ENCODE data around the gene PKD2L2.
A peak's percentile ranks its signal among the peaks of the same experiment; 100 is the strongest.
"Not testable (repeated sequence)": the region's sequence is repeated elsewhere in the genome, so short reads cannot be mapped to it uniquely, and the experiment has no call there.

Gene PKD2L2

DNA sequence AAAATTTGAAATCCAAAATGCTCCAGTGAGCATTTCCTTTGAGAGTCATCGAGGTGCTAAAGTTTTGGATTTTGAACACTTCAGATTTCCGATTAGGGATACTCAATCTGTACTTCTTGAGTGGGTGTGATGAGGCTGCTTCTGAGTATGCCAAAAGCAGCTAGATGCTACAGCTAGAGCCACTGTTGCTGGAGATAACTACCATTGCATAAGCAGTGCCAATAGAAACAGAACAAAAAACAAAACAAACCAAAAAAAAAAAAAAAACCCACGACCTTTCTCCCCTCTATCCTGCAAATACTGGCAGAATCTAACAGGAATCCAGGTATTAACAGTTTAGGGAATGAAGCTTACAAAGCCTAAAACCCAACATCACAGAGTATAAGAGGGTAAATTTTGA is 43.5 kb downstream of the PKD2L2 start:
- peaks cover 25% of the 10 kb centered on the region for H3K36me3 ChIP-seq (ENCODE audit: control insufficient read depth, insufficient read depth, low read length, severe bottlenecking)
- H3K27me3 ChIP-seq (replicated peaks; ENCODE audit: control insufficient read depth, insufficient read depth, low read length) = no peaks in the 10 kb centered on the region
- DNase-seq (ENCODE audit: low read depth) = no peak
- H3K9ac ChIP-seq (ENCODE audit: low read length) = no peak overlapping the region
- H3K9me3 ChIP-seq (ENCODE audit: control insufficient read depth, low read length) = no peaks in the 10 kb centered on the region
- no peak overlapping the region for H3K4me3 ChIP-seq (ENCODE audit: low read length)
- peaks cover 13% of the 10 kb centered on the region for H3K4me1 ChIP-seq (ENCODE audit: control insufficient read depth, insufficient read depth, low read length)

- DNase-seq (ENCODE audit: low read depth) = peak; percentile 14
- no peak overlapping the region for H3K4me3 ChIP-seq (ENCODE audit: low read length)
- H3K36me3 ChIP-seq (ENCODE audit: control insufficient read depth, insufficient read depth, low read length, severe bottlenecking) = peaks cover 25% of the 10 kb centered on the region
These were observed 44.2 kb downstream of the PKD2L2 start for GRCh38 chr5:137933491-137933911.

GRCh38 chr5:137935190-137935589 is 45.9 kb downstream of the PKD2L2 start:
- no peak overlapping the region for H3K4me3 ChIP-seq (ENCODE audit: low read length)
- H3K9me3 ChIP-seq (ENCODE audit: control insufficient read depth, low read length) = no peaks in the 10 kb centered on the region
- peaks cover 39% of the 10 kb centered on the region for H3K36me3 ChIP-seq (ENCODE audit: control insufficient read depth, insufficient read depth, low read length, severe bottlenecking)
- DNase-seq (ENCODE audit: low read depth) = no peak
- H3K9ac ChIP-seq (ENCODE audit: low read length) = no peak overlapping the region
- H3K27me3 ChIP-seq (replicated peaks; ENCODE audit: control insufficient read depth, insufficient read depth, low read length) = no peaks in the 10 kb centered on the region
- peaks cover 13% of the 10 kb centered on the region for H3K4me1 ChIP-seq (ENCODE audit: control insufficient read depth, insufficient read depth, low read length)

More at GRCh38 chr5:137933491-137933911, 44.2 kb downstream of the PKD2L2 start:
- Histone ChIP-seq H3K9me3 (ENCODE audit: control insufficient read depth, low read length) (no peaks in the 10 kb centered on the region), H3K27me3 (replicated peaks; ENCODE audit: control insufficient read depth, insufficient read depth, low read length) (no peaks in the 10 kb centered on the region), H3K4me1 (ENCODE audit: control insufficient read depth, insufficient read depth, low read length) (peaks cover 13% of the 10 kb centered on the region), H3K9ac (ENCODE audit: low read length) (no peak overlapping the region)

DNA sequence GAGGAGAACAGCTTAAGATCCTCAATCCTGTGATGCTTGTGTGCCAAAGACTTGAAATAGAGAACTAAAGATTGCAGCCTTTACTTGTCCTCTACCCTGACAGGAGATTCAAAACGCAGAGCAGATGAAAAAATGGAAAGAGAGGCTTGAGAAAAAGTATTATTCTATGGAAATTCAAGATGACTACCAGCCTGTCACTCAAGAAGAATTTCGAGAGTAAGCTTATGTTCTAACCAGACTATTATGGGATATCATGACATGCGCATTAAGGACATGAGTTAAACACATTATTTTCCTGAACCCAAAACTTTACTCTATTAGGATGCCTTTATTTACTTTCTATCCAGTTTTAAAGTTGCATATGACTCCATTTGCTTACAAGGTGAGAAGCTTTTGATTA is 46.4 kb downstream of the PKD2L2 start:
- H3K4me3 ChIP-seq (ENCODE audit: low read length) = no peak overlapping the region
- H3K4me1 ChIP-seq (ENCODE audit: control insufficient read depth, insufficient read depth, low read length) = peaks cover 13% of the 10 kb centered on the region
- DNase-seq (ENCODE audit: low read depth) = no peak
- H3K27me3 ChIP-seq (replicated peaks; ENCODE audit: control insufficient read depth, insufficient read depth, low read length) = no peaks in the 10 kb centered on the region
- H3K9ac ChIP-seq (ENCODE audit: low read length) = no peak overlapping the region
- no peaks in the 10 kb centered on the region for H3K9me3 ChIP-seq (ENCODE audit: control insufficient read depth, low read length)
- peaks cover 44% of the 10 kb centered on the region for H3K36me3 ChIP-seq (ENCODE audit: control insufficient read depth, insufficient read depth, low read length, severe bottlenecking)

GRCh38 chr5:137937994-137938750 is 48.9 kb downstream of the PKD2L2 start:
- no peak for DNase-seq (ENCODE audit: low read depth)
- Histone ChIP-seq H3K4me3 (ENCODE audit: low read length) (no peak overlapping the region), H3K4me1 (ENCODE audit: control insufficient read depth, insufficient read depth, low read length) (peaks cover 8% of the 10 kb centered on the region), H3K9ac (ENCODE audit: low read length) (no peak overlapping the region), H3K27me3 (replicated peaks; ENCODE audit: control insufficient read depth, insufficient read depth, low read length) (no peaks in the 10 kb centered on the region), H3K9me3 (ENCODE audit: control insufficient read depth, low read length) (no peaks in the 10 kb centered on the region), H3K36me3 (ENCODE audit: control insufficient read depth, insufficient read depth, low read length, severe bottlenecking) (peaks cover 69% of the 10 kb centered on the region)

- Histone ChIP-seq H3K27me3 (replicated peaks; ENCODE audit: control insufficient read depth, insufficient read depth, low read length) (no peaks in the 10 kb centered on the region), H3K36me3 (ENCODE audit: control insufficient read depth, insufficient read depth, low read length, severe bottlenecking) (peaks cover 73% of the 10 kb centered on the region), H3K4me3 (ENCODE audit: low read length) (no peak overlapping the region), H3K4me1 (ENCODE audit: control insufficient read depth, insufficient read depth, low read length) (peaks cover 2% of the 10 kb centered on the region), H3K9me3 (ENCODE audit: control insufficient read depth, low read length) (no peaks in the 10 kb centered on the region), H3K9ac (ENCODE audit: low read length) (no peak overlapping the region)
- DNase-seq (ENCODE audit: low read depth) = no peak
These were observed 49.5 kb downstream of the PKD2L2 start for GRCh38 chr5:137938751-137939143.

- Histone ChIP-seq H3K27me3 (replicated peaks; ENCODE audit: control insufficient read depth, insufficient read depth, low read length) (no peaks in the 10 kb centered on the region), H3K9me3 (ENCODE audit: control insufficient read depth, low read length) (no peaks in the 10 kb centered on the region), H3K4me3 (ENCODE audit: low read length) (no peak overlapping the region), H3K4me1 (ENCODE audit: control insufficient read depth, insufficient read depth, low read length) (no peaks in the 10 kb centered on the region), H3K9ac (ENCODE audit: low read length) (no peak overlapping the region), H3K36me3 (ENCODE audit: control insufficient read depth, insufficient read depth, low read length, severe bottlenecking) (peaks cover 79% of the 10 kb centered on the region)
- no peak for DNase-seq (ENCODE audit: low read depth)
These were observed 50.1 kb downstream of the PKD2L2 start for GRCh38 chr5:137939331-137939730.

- H3K27me3 ChIP-seq (replicated peaks; ENCODE audit: control insufficient read depth, insufficient read depth, low read length); H3K9ac ChIP-seq (ENCODE audit: low read length): not testable (repeated sequence)
- H3K36me3 ChIP-seq (ENCODE audit: control insufficient read depth, insufficient read depth, low read length, severe bottlenecking) = peaks cover 98% of the 10 kb centered on the region
These were observed 55.0 kb downstream of the PKD2L2 start for GRCh38 chr5:137944280-137944679.

DNA sequence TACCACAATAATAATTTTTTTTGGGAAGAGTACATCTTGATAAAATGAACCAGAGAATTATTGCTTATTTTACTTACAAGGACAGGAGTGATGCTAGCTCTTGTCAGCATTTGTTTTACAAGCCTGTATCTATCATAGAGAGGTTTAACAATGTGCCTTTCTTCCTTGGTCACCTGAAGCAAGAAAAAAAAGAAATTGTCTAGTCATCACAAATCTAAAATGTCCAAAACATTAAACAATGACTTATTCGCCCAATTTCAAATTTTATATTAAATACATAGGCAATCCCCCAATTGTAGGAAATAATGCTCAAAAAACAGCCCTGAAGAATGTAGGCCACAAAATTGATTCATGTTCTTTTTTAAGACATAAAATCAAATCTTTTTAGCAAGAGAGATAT is 56.6 kb downstream of the PKD2L2 start:
- peaks cover 97% of the 10 kb centered on the region for H3K36me3 ChIP-seq (ENCODE audit: control insufficient read depth, insufficient read depth, low read length, severe bottlenecking)
- no peak for DNase-seq (ENCODE audit: low read depth)

More at GRCh38 chr5:137944280-137944679, 55.0 kb downstream of the PKD2L2 start:
- H3K4me3 ChIP-seq (ENCODE audit: low read length); H3K4me1 ChIP-seq (ENCODE audit: control insufficient read depth, insufficient read depth, low read length); DNase-seq (ENCODE audit: low read depth); H3K9me3 ChIP-seq (ENCODE audit: control insufficient read depth, low read length): not testable (repeated sequence)

DNA sequence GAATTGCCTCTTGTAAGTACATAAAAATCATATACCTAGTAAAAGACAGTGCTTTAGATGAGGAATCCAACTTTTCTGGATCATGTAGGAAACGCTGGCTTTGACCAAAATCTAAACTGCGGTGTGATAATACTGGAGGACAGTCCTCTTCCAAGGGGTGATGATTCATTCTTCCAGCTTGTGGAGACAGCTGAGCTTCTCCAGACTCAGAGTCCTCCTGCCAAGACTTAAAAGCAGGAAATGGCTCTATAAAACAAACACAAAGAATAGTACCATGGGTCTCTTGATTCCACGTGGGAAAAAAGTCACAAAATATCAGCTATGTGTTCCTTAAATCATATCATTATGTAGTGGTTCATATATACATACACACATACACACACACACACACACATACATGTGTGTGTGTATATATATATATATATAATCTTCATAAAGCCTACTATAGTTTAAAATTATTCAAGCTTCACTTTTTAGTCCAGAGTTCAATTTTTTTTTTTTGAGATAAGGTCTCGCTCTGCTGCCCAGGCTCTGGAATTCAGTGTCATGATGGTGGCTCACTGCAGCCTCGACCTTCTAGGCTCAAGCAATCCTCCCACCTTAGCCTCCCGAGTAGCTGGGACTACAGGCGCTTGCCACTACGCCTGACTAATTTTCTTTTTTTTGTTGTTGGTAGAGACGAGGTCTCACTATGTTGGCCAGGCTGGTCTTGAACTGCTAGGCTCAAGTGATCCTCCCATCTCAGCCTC is 65.0 kb downstream of the PKD2L2 start:
- peaks cover 7% of the 10 kb centered on the region for H3K4me1 ChIP-seq (ENCODE audit: control insufficient read depth, insufficient read depth, low read length)
- peak overlapping the region; percentile 69 for H3K4me3 ChIP-seq (ENCODE audit: low read length)
- DNase-seq (ENCODE audit: low read depth) = peak; percentile 94
- H3K9ac ChIP-seq (ENCODE audit: low read length) = no peak overlapping the region
- H3K36me3 ChIP-seq (ENCODE audit: control insufficient read depth, insufficient read depth, low read length, severe bottlenecking) = peaks cover 55% of the 10 kb centered on the region
- H3K9me3 ChIP-seq (ENCODE audit: control insufficient read depth, low read length) = no peaks in the 10 kb centered on the region
- H3K27me3 ChIP-seq (replicated peaks; ENCODE audit: control insufficient read depth, insufficient read depth, low read length) = no peaks in the 10 kb centered on the region

More for the DNA sequence above, 56.6 kb downstream of the PKD2L2 start:
- Histone ChIP-seq H3K9ac (ENCODE audit: low read length) (no peak overlapping the region), H3K27me3 (replicated peaks; ENCODE audit: control insufficient read depth, insufficient read depth, low read length) (no peaks in the 10 kb centered on the region), H3K4me1 (ENCODE audit: control insufficient read depth, insufficient read depth, low read length) (no peaks in the 10 kb centered on the region), H3K4me3 (ENCODE audit: low read length) (no peak overlapping the region), H3K9me3 (ENCODE audit: control insufficient read depth, low read length) (no peaks in the 10 kb centered on the region)

- Histone ChIP-seq H3K27me3 (replicated peaks; ENCODE audit: control insufficient read depth, insufficient read depth, low read length) (no peaks in the 10 kb centered on the region), H3K36me3 (ENCODE audit: control insufficient read depth, insufficient read depth, low read length, severe bottlenecking) (peaks cover 42% of the 10 kb centered on the region), H3K9me3 (ENCODE audit: control insufficient read depth, low read length) (no peaks in the 10 kb centered on the region), H3K4me1 (ENCODE audit: control insufficient read depth, insufficient read depth, low read length) (peaks cover 7% of the 10 kb centered on the region), H3K4me3 (ENCODE audit: low read length) (no peak overlapping the region), H3K9ac (ENCODE audit: low read length) (no peak overlapping the region)
- DNase-seq (ENCODE audit: low read depth) = no peak
These were observed 68.7 kb downstream of the PKD2L2 start for GRCh38 chr5:137957948-137958347.

Measured in adipocyte (in vitro differentiated cells).